Measurements from ENCODE around the gene ADAMTS4.

ADAMTS4 gene

DNA sequence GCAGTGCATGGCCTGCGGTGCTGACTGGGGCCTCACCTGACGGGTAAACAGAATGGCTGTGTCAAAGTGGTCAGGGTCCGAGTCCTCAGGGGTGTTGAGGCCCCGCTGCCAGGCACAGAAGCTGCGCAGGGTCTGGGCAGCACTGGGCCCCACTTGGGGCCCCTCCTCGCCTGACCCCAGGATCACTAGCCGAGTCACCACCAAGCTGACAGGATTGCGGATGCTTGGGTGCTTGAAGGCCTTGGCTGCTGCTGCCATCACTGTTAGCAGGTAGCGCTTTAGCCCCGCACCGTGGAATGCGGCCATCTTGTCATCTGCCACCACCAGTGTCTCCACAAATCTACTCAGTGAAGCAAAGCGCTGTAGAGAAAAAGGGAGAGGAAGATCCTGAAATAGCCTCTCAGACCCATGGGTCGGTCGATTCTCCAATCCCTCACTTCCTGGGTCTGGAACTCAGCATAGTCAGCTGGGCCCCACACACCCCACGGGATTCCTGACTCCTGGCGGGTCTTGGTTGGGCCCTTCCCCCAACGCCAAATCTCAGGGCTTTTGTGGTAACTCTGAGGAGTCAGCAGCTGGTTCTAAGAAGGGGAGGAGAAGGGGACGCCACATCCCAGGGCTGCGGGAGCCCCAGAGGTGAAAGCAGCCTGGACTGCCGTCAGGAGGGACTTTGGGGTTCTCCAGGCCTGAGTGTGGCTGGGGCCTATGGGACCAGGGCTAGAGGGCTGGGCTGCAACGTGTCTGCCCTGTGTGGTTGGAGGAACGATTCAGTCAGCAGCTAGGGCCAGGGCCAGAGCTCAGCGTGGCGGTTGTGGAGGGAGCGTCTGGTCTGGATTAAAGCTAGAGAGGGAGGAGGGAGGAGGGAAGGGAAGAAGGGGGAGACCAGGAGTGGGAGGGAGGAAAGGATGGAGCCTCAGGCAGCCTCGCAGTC lies 2.1 kb downstream of the ADAMTS4 start:
- DNase-seq (ENCODE audit: low read depth in 2 of 2), result no peak

GRCh38 chr1:161196111-161196510 lies 2.7 kb downstream of the ADAMTS4 start:
- no peak for DNase-seq (ENCODE audit: low read depth in 2 of 2)

GRCh38 chr1:161195171-161195570 lies 3.7 kb downstream of the ADAMTS4 start:
- DNase-seq (ENCODE audit: low read depth in 2 of 2), result no peak

- no peak for DNase-seq (ENCODE audit: low read depth in 2 of 2)
Measured at GRCh38 chr1:161193561-161194235, 5.2 kb downstream of the ADAMTS4 start.

GRCh38 chr1:161192476-161193465 lies 6.1 kb downstream of the ADAMTS4 start:
- DNase-seq (ENCODE audit: low read depth in 2 of 2), result peak in 1 of 2 donors; percentile 41

GRCh38 chr1:161191971-161192370 lies 6.9 kb downstream of the ADAMTS4 start:
- no peak for DNase-seq (ENCODE audit: low read depth in 2 of 2)

DNA sequence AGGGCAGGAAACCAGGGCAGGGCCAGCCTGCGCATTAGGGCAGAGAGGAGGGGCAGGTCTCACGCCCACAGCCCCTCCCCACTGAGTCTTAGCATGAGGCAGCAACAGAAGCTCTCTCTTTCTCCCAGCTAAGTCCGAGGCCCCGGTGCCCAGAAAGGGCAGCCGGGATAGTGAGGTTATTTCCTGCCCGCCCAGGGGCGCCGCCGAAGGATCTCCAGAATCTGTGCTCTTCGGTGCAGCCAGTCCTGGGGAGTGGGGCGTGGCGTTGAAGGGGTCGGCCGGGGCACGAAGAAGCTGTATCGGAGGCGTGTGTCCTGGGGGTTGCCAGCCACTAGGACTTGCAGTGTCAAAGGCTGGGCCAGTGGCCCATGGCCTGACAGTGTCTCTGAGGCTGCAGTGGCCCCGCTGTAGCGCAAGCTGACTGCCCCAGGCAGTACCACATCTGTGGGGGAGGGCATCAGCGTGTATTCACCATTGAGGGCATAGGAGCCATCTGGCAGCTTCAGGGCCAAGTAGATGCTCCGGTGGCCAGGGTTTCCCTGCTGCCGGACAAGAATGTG lies 7.8 kb downstream of the ADAMTS4 start:
- no peak for DNase-seq (ENCODE audit: low read depth in 2 of 2)

GRCh38 chr1:161189036-161189435 lies 9.8 kb downstream of the ADAMTS4 start:
- DNase-seq (ENCODE audit: low read depth in 2 of 2), result no peak

GRCh38 chr1:161188381-161188780 lies 10.5 kb downstream of the ADAMTS4 start:
- DNase-seq (ENCODE audit: low read depth in 2 of 2), result no peak

DNA sequence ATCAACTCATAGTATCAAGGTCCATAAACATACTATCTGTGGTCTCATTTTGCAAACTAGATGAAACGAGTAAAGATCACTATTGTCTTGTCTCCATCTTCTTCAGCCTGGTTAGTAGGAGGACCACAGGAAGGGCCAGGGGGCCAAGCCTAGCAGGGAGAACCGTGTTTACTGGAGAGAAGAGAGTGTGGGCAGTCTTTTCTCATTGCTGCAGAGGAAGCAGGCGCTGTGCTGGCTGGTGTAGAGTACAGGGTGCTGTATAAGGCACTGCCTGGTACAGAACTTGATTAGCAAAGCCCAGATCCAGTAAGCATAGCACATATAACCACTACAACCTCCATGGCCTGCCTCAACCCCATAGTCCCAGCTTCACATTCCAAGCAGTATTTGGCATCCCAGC lies 11.5 kb downstream of the ADAMTS4 start:
- no peak for DNase-seq (ENCODE audit: low read depth in 2 of 2)

- no peak for DNase-seq (ENCODE audit: low read depth in 2 of 2)
Measured at GRCh38 chr1:161185732-161186311, 13.0 kb downstream of the ADAMTS4 start.

DNA sequence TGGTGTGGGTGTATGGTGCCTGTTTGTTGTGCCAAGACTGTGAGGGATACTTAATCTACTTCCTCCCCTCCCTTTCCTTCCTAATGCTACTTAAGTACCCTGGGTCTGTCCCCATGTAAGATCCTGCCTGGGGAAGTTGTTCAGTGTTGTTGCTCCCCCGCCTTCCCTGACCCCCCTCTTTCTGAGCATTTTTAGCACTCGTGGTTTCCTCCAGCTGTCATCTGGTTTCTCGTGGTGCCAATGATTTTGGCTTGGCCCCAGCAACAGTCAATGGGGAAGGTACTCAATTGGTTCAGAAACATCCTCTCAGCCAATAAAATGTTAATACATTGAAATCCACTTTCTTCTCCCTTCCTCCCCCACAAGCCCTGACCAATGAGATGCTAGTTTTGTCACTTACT lies 13.6 kb downstream of the ADAMTS4 start:
- DNase-seq (ENCODE audit: low read depth in 2 of 2), result peak; percentile 35 to 59

- peak; percentile 19 to 48 for DNase-seq (ENCODE audit: low read depth in 2 of 2)
Measured at GRCh38 chr1:161182214-161182613, 16.6 kb downstream of the ADAMTS4 start.

GRCh38 chr1:161180639-161181038 lies 18.2 kb downstream of the ADAMTS4 start:
- no peak for DNase-seq (ENCODE audit: low read depth in 2 of 2)

DNA sequence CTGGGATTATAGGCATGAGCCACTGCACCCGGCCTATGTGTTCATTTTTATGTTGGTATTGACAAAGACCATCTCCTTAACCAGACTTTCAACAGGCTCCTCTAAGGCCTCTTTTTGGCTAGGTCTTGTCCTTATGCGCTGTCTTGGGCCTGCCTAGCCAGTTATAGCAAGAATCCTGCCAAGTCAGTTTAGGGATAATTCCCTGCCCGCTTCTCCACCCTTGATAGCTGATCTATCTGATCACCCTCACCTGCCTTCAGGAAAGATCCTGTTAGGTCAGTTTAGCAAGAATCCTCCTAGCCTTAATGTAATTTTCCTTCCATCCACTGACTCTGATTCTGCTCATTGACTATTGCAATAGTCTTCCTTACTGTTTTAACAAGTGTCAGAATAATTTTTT lies 19.2 kb downstream of the ADAMTS4 start:
- no peak for DNase-seq (ENCODE audit: low read depth in 2 of 2)

- DNase-seq (ENCODE audit: low read depth in 2 of 2), result no peak
Measured at GRCh38 chr1:161177936-161178244, 21.0 kb downstream of the ADAMTS4 start.

DNA sequence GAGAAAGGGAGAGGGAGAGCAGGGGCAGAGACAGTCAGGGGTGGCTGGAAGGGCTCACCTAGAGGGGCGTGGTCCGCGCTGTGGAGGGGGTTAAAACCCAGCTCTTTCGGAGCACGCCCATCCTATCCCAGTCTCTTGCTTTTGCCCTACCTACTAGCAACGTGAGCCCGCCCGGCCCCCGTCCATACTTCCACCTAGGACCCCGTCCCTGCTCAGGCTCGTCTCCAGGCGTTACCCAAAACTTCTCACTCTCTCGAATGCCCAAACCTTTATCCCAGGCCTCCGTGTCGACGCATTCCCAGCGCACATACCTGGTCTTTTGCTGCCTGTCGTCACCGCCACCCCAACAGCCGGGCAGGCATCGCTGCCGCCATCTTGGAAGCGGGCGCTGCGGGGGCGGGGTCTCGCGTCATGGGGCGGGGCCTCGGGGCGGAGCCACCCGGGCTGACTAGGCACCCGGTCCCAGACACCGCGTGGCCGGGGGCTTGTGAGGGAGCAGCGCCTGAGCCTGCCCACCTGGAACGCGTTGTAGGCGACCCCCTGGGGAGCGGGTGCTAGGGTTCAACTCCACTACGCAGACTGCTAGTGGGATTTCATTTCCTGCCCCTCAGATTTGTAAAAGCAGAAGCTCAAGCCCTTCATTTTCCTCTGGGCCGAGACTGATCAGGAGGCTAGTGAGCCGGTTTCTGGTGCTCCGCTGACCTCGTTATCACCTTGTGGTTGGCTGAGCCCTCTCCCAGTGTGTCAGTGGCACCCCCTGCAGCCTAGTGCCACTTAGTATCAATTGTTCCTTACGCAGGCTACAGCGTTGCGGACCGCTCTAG lies 21.5 kb downstream of the ADAMTS4 start, which contains the start of gene B4GALT3:
Gene B4GALT3, minus strand, starts transcription at position 396 of the 824 bp plus-strand sequence. CDS start 1,447 bp downstream, outside the sequence.
- peak; percentile 87 to 90 for DNase-seq (ENCODE audit: low read depth in 2 of 2)

DNA sequence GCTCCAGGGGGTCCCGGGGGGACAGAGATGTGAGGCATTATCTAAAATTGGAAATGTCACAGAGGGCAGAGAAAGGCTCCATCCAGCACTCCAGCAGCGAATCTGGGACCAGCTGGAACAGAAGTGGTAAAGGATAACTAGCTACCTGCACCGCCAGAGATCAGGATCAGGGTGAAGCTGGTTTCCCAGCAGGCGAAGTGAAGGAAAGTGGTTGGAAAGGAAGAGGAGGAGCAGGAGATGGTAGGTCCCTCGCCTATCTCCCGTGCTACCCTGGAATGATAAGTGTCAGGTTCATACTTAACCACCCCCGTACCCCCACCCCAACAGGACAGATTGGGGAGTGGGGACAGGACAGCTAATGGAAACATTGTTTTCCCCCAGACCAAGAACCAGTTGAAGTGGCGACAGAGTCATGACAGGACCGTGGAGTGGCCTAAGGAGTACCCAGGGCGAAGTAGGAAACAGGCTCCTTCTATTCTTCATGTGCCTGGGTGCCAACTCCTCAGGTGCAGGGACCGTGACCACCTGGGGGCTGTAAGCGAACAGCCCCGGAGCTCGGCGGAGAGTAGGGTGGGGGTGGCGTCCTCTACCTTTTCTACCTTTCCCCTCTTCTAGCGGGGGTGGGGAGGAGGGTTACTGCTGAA lies 22.3 kb downstream of the ADAMTS4 start:
- DNase-seq (ENCODE audit: low read depth in 2 of 2), result no peak

- DNase-seq (ENCODE audit: low read depth in 2 of 2), result no peak
Measured at GRCh38 chr1:161175771-161176453, 22.9 kb downstream of the ADAMTS4 start.

Measured in stimulated activated CD8-positive, alpha-beta memory T cell treated with anti-CD3 and anti-CD28 coated beads, Interleukin-15, amount 100 ng/mL, for 4 hours (primary cell).